SK-N-SH (cell line): ENCODE data around the gene CANX.
"Not testable (repeated sequence)": the region's sequence is repeated elsewhere in the genome, so short reads cannot be mapped to it uniquely, and the experiment has no call there.

Experiments used
- CTCF ChIP-seq: fragments of 200-600 bp; sonication (generic); IDR thresholded peaks from 2 replicates; pipeline ENCODE4 v1.6.1; 2017; ENCODE audit warnings: antibody characterized with exemption, mild to moderate bottlenecking, moderate library complexity
- EZH2phosphoT487 ChIP-seq: fragments of 200-600 bp; sonication (generic); IDR thresholded peaks from 2 replicates; pipeline ENCODE4 v1.6.1; 2017; ENCODE audit warnings: low read depth, mixed run types, mild to moderate bottlenecking, antibody characterized with exemption, moderate library complexity, borderline replicate concordance
- GABPA ChIP-seq: IDR thresholded peaks from 2 replicates; pipeline ENCODE4 v1.4.0; 2012; ENCODE audit warnings: low read depth, mild to moderate bottlenecking
- JUND ChIP-seq: IDR thresholded peaks from 2 replicates; pipeline ENCODE4 v1.4.0; 2012
- MAX ChIP-seq: IDR thresholded peaks from 2 replicates; pipeline ENCODE4 v1.4.0; 2012; ENCODE audit warnings: low read depth
- RCOR1 ChIP-seq: fragments of 150-350 bp; IDR thresholded peaks from 2 replicates; pipeline ENCODE4 v1.6.1; 2017; ENCODE audit warnings: antibody characterized with exemption, low read length
- REST ChIP-seq: IDR thresholded peaks from 2 replicates; pipeline ENCODE4 v1.6.1; 2012; ENCODE audit warnings: mild to moderate bottlenecking, low read depth, low read length, moderate library complexity
- RFX5 ChIP-seq: IDR thresholded peaks from 2 replicates; pipeline ENCODE4 v1.6.1; 2012; ENCODE audit warnings: mild to moderate bottlenecking, improper control_type of control experiment, low read length
- TAF1 ChIP-seq: IDR thresholded peaks from 2 replicates; pipeline ENCODE4 v1.6.1; 2012; ENCODE audit warnings: low read depth, mild to moderate bottlenecking, low read length, moderate library complexity, borderline replicate concordance
- YY1 ChIP-seq: IDR thresholded peaks from 2 replicates; pipeline ENCODE4 v1.4.0; 2012; ENCODE audit warnings: low read depth, mild to moderate bottlenecking
- TF ChIP-seq, protein P1 (sequence below): fragments of 150-350 bp; IDR thresholded peaks from 2 replicates; pipeline ENCODE4 v1.6.1; 2016; ENCODE audit warnings: mild to moderate bottlenecking, low read depth, low read length

GRCh38 chr5:179697543-179697942 lies 1.2 kb upstream of the CANX start:
- not testable (repeated sequence) for TF ChIP-seq RFX5, CTCF, RCOR1, REST, YY1, TAF1, EZH2phosphoT487, JUND, GABPA, MAX
- TF ChIP-seq, protein P1, sequence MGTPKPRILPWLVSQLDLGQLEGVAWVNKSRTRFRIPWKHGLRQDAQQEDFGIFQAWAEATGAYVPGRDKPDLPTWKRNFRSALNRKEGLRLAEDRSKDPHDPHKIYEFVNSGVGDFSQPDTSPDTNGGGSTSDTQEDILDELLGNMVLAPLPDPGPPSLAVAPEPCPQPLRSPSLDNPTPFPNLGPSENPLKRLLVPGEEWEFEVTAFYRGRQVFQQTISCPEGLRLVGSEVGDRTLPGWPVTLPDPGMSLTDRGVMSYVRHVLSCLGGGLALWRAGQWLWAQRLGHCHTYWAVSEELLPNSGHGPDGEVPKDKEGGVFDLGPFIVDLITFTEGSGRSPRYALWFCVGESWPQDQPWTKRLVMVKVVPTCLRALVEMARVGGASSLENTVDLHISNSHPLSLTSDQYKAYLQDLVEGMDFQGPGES: not testable (repeated sequence)
